IMR-90 (cell line): ENCODE measurements around the gene ZC3H14. TPM values are rescaled to one million over a fixed set of nuclear protein-coding genes. Genes with fewer than 3 reads are reported as not detected.

ENCODE experiments used
- ATAC-seq: fragments of 200-7000 bp; cut with Tn5 transposase; 2 replicates; pipeline ENCODE4 v1.9.1; 2020; ENCODE audit warnings: low read depth, mild to moderate bottlenecking, moderate library complexity
- BruUV-seq: library from RNA; stranded (reverse); fragments of 400-500 nt; replicated peaks from 2 replicates; lab custom pipeline; 2021; lab: Mats Ljungman, UMichigan
- CTCF ChIA-PET: fragments of 300-600 bp; formaldehyde crosslinking; extraction: SDS; loops from one replicate; lab custom pipeline; 2021; ENCODE audit warnings: antibody characterized with exemption; lab: Yijun Ruan, JAX
- POLR2A ChIA-PET: fragments of 300-600 bp; sonication (Branson Sonifier 250); formaldehyde crosslinking; loops from one replicate; lab custom pipeline; 2022; ENCODE audit warnings: antibody characterized with exemption; ENCODE audit not compliant: unreplicated experiment; lab: Charles Lee
- DNase-seq: peaks from one replicate; pipeline ENCODE4 v3.0.0; 2013
- H2AFZ ChIP-seq: replicated peaks from 2 replicates; pipeline ENCODE3; 2013; ENCODE audit warnings: low read length, mild to moderate bottlenecking; ENCODE audit not compliant: poor library complexity
- H2AK5ac ChIP-seq: 2 replicates; pipeline ENCODE4 v1.6.1; 2013; ENCODE audit warnings: low read depth, low read length, inconsistent platforms
- H2AK9ac ChIP-seq: replicated peaks from 2 replicates; pipeline ENCODE3; 2013; ENCODE audit warnings: mild to moderate bottlenecking, low read depth, low read length, moderate library complexity; ENCODE audit not compliant: poor library complexity
- H2BK120ac ChIP-seq: 2 replicates; pipeline ENCODE4 v1.6.1; 2013; ENCODE audit warnings: low read depth, low read length, inconsistent platforms
- H2BK15ac ChIP-seq: 3 replicates; pipeline ENCODE4 v1.6.1; 2013; ENCODE audit warnings: low read depth, low read length, inconsistent platforms
- H2BK20ac ChIP-seq: 2 replicates; pipeline ENCODE4 v1.6.1; 2013; ENCODE audit warnings: low read depth, mild to moderate bottlenecking, inconsistent platforms, low read length, moderate library complexity
- H2BK5ac ChIP-seq: 2 replicates; pipeline ENCODE4 v1.6.1; 2013; ENCODE audit warnings: mild to moderate bottlenecking, low read depth, low read length, inconsistent platforms; ENCODE audit not compliant: poor library complexity, severe bottlenecking
- H3K14ac ChIP-seq: replicated peaks from 2 replicates; pipeline ENCODE4 v1.6.1; 2013; ENCODE audit warnings: low read depth, low read length, inconsistent platforms
- H3K18ac ChIP-seq: 2 replicates; pipeline ENCODE4 v1.6.1; 2013; ENCODE audit warnings: low read depth, low read length, control low read depth
- H3K23ac ChIP-seq: 2 replicates; pipeline ENCODE4 v1.6.1; 2013; ENCODE audit warnings: low read depth, low read length, inconsistent platforms
- H3K27ac ChIP-seq: 2 replicates; pipeline ENCODE4 v1.5.1; 2013; ENCODE audit warnings: mild to moderate bottlenecking, control low read depth, low read length; ENCODE audit not compliant: insufficient read depth
- H3K27me3 ChIP-seq: 2 replicates; pipeline ENCODE4 v1.6.1; 2013; ENCODE audit warnings: low read length; ENCODE audit not compliant: control insufficient read depth, insufficient read depth
- H3K36me3 ChIP-seq: 2 replicates; pipeline ENCODE4 v1.6.1; 2013; ENCODE audit warnings: low read length, mixed read lengths; ENCODE audit not compliant: control insufficient read depth, insufficient read depth
- H3K4ac ChIP-seq: 2 replicates; pipeline ENCODE4 v1.6.1; 2013; ENCODE audit warnings: low read depth, low read length, inconsistent platforms
- H3K4me1 ChIP-seq: 2 replicates; pipeline ENCODE4 v1.6.1; 2013; ENCODE audit warnings: low read length, mixed read lengths; ENCODE audit not compliant: control insufficient read depth, insufficient read depth
- H3K4me2 ChIP-seq: 2 replicates; pipeline ENCODE4 v1.6.1; 2013; ENCODE audit warnings: low read depth, mild to moderate bottlenecking, control low read depth, low read length, moderate library complexity
- H3K4me3 ChIP-seq: 2 replicates; pipeline ENCODE4 v1.5.1; 2013; ENCODE audit warnings: low read depth, mild to moderate bottlenecking, control low read depth, low read length, moderate library complexity; ENCODE audit not compliant: insufficient read depth
- H3K56ac ChIP-seq: 2 replicates; pipeline ENCODE4 v1.6.1; 2013; ENCODE audit warnings: low read length, inconsistent platforms; ENCODE audit not compliant: insufficient read depth; ENCODE audit errors: extremely low read depth
- H3K79me1 ChIP-seq, 2 experiments: 2 replicates each; pipeline ENCODE4 v1.6.1; 2013; ENCODE audit warnings: low read length in 2 of 2, inconsistent platforms in 1 of 2, low read depth in 1 of 2
- H3K9ac ChIP-seq: 2 replicates; pipeline ENCODE4 v1.6.1; 2013; ENCODE audit warnings: low read depth, low read length, control low read depth
- H3K9me1 ChIP-seq: 2 replicates; pipeline ENCODE4 v1.6.1; 2013; ENCODE audit warnings: low read length, inconsistent platforms; ENCODE audit not compliant: insufficient read depth
- H3K9me3 ChIP-seq: 2 replicates; pipeline ENCODE4 v1.6.1; 2013; ENCODE audit warnings: low read length; ENCODE audit not compliant: control insufficient read depth, insufficient read depth
- H4K20me1 ChIP-seq: 2 replicates; pipeline ENCODE4 v1.6.1; 2013; ENCODE audit warnings: low read length, inconsistent platforms; ENCODE audit not compliant: insufficient read depth
- H4K5ac ChIP-seq: 2 replicates; pipeline ENCODE4 v1.6.1; 2013; ENCODE audit warnings: mild to moderate bottlenecking, low read depth, low read length, control low read depth
- H4K8ac ChIP-seq, 2 experiments: 2 replicates each; pipeline ENCODE4 v1.6.1; 2013; ENCODE audit warnings: low read depth in 2 of 2, low read length in 2 of 2, control low read depth in 1 of 2, inconsistent platforms in 1 of 2
- H4K91ac ChIP-seq: 2 replicates; pipeline ENCODE4 v1.6.1; 2013; ENCODE audit warnings: low read depth, low read length, inconsistent platforms; ENCODE audit not compliant: insufficient read depth
- BHLHE40 ChIP-seq: fragments of 150-350 bp; IDR thresholded peaks from 2 replicates; pipeline ENCODE4 v1.6.1; 2016; ENCODE audit warnings: mild to moderate bottlenecking, low read depth, low read length
- CEBPB ChIP-seq: IDR thresholded peaks from 2 replicates; pipeline ENCODE4 v1.6.1; 2012; ENCODE audit warnings: low read depth, low read length, improper control_type of control experiment
- CHD1 ChIP-seq: IDR thresholded peaks from 2 replicates; pipeline ENCODE4 v1.6.1; 2012; ENCODE audit warnings: low read depth, low read length, improper control_type of control experiment
- CTCF ChIP-seq: conservative IDR thresholded peaks from 2 replicates; pipeline ENCODE4 v1.5.1; 2012; ENCODE audit warnings: mild to moderate bottlenecking, low read depth, low read length, improper control_type of control experiment
- FOS ChIP-seq: fragments of 150-350 bp; IDR thresholded peaks from 2 replicates; pipeline ENCODE4 v1.6.1; 2016; ENCODE audit warnings: low read depth, low read length
- MAFK ChIP-seq: IDR thresholded peaks from 2 replicates; pipeline ENCODE4 v1.6.1; 2012; ENCODE audit warnings: low read depth, low read length, improper control_type of control experiment
- MAZ ChIP-seq: IDR thresholded peaks from 2 replicates; pipeline ENCODE4 v1.6.1; 2012; ENCODE audit warnings: low read depth, mild to moderate bottlenecking, low read length, improper control_type of control experiment, moderate library complexity, borderline replicate concordance
- MXI1 ChIP-seq: IDR thresholded peaks from 2 replicates; pipeline ENCODE4 v1.6.1; 2012; ENCODE audit warnings: low read depth, mild to moderate bottlenecking, low read length, moderate library complexity, borderline replicate concordance
- NFE2L2 ChIP-seq: fragments of 150-350 bp; IDR thresholded peaks from 2 replicates; pipeline ENCODE4 v1.6.1; 2016; ENCODE audit warnings: low read depth, mild to moderate bottlenecking, low read length
- POLR2A ChIP-seq: IDR thresholded peaks from 2 replicates; pipeline ENCODE4 v1.6.1; 2012; ENCODE audit warnings: mild to moderate bottlenecking, low read depth, low read length
- RAD21 ChIP-seq: IDR thresholded peaks from 2 replicates; pipeline ENCODE4 v1.6.1; 2012; ENCODE audit warnings: low read length, improper control_type of control experiment
- RCOR1 ChIP-seq: IDR thresholded peaks from 2 replicates; pipeline ENCODE4 v1.6.1; 2012; ENCODE audit warnings: mild to moderate bottlenecking, low read length, improper control_type of control experiment; ENCODE audit not compliant: insufficient replicate concordance
- RFX5 ChIP-seq: IDR thresholded peaks from 2 replicates; pipeline ENCODE4 v1.8.0; 2012; ENCODE audit warnings: low read depth, mild to moderate bottlenecking, low read length, moderate library complexity
- SMC3 ChIP-seq: fragments of 150-350 bp; IDR thresholded peaks from 2 replicates; pipeline ENCODE4 v1.6.1; 2016; ENCODE audit warnings: low read depth, mild to moderate bottlenecking, antibody characterized with exemption, low read length, moderate library complexity
- USF2 ChIP-seq: fragments of 150-350 bp; IDR thresholded peaks from 2 replicates; pipeline ENCODE4 v1.6.1; 2017; ENCODE audit warnings: mild to moderate bottlenecking, antibody characterized with exemption, low read length, low read depth
- WGBS, 2 experiments: methylation state at CpG; one replicate each; pipeline versions ENCODE4 v1.1.5 to v1.1.7; 2013; ENCODE audit warnings: missing lambda C conversion rate in 2 of 2; ENCODE audit not compliant: insufficient read length in 1 of 2; ENCODE audit errors: extremely low coverage in 2 of 2; 5-methylcytosine and 5-hydroxymethylcytosine counted together
- dilution Hi-C: fragments of 300-500 bp; cut with HindIII; formaldehyde crosslinking; loops from one replicate; pipeline ENCODE4 v1.14.3; 2018; ENCODE audit warnings: low sequenced_read_pairs; ENCODE audit not compliant: unreplicated experiment
- in situ Hi-C: fragments of 300-500 bp; cut with MboI; formaldehyde crosslinking; loops from 3 replicates; pipeline ENCODE4 v1.14.3; 2019; ENCODE audit warnings: low sequenced_read_pairs, inconsistent platforms, mixed read lengths
- intact Hi-C: fragments of 100-400 bp; cut with micrococcal nuclease; formaldehyde crosslinking; loops from 2 replicates; pipeline ENCODE4 v1.10.0; 2022
- polyA plus RNA-seq, 3 experiments: library from polyadenylated mRNA; depleted of rRNA; stranded (reverse); fragments of >200 nt; gene quantifications; 2 replicates each; pipeline ENCODE4 v1.2.3, GENCODE V29; 2012; ENCODE audit warnings: low replicate concordance in 1 of 3
- total RNA-seq: library from RNA; depleted of rRNA; stranded (reverse); fragments of >200 nt; gene quantifications from 2 replicates; pipeline ENCODE4 v1.2.3, GENCODE V29; 2012
- TF ChIP-seq, protein P1 (sequence below): fragments of 150-350 bp; IDR thresholded peaks from 2 replicates; pipeline ENCODE4 v1.6.1; 2016; ENCODE audit warnings: low read depth, mild to moderate bottlenecking, low read length, moderate library complexity, borderline replicate concordance

ZC3H14 gene
- total and polyA plus RNA-seq, 2 of the 4 experiments (the other 2 are of a cell fraction) = 72.5 to 111 TPM

GRCh38 chr14:88605594-88605993 lies 42.8 kb downstream of the ZC3H14 start:
- Histone ChIP-seq H4K8ac (no peak overlapping the region), H3K9me1 (peaks cover 13% of the 10 kb centered on the region), H3K4me1 (no peaks in the 10 kb centered on the region), H2BK120ac (no peak overlapping the region), H2BK5ac (no peak overlapping the region), H3K4me3 (no peak overlapping the region), H3K9me3 (no peaks in the 10 kb centered on the region), H3K27me3 (no peaks in the 10 kb centered on the region), H3K36me3 (peaks cover 54% of the 10 kb centered on the region), H2AK9ac (no peak overlapping the region), H3K23ac (no peak overlapping the region), H3K18ac (no peak overlapping the region), H2AK5ac (no peak overlapping the region), H2AFZ (no peak overlapping the region), H3K27ac (no peak overlapping the region), H3K56ac (no peak overlapping the region), H4K91ac (no peak overlapping the region), H3K4me2 (no peak overlapping the region), H2BK15ac (no peak overlapping the region), H4K5ac (no peak overlapping the region), H4K20me1 (peaks cover 17% of the 10 kb centered on the region), H3K79me1 (peaks cover 24 to 45% of the 10 kb centered on the region in 2 experiments), H3K9ac (no peak overlapping the region), H3K4ac (no peak overlapping the region), H3K14ac (no peak overlapping the region), H2BK20ac (no peak overlapping the region)
- DNase-seq (no peak), ATAC-seq (no peak; the same call in 1 of the 2 replicates)
- in situ Hi-C loops = no loop called here
- BruUV-seq = no TSS peak
- no CpG with 5 or more reads among the region's 2 CpGs for WGBS, 2 experiments
- CTCF ChIA-PET = no interaction called here
- POLR2A ChIA-PET = no interaction called here
- TF ChIP-seq RFX5 (no peak), RAD21 (no peak), USF2 (no peak), CEBPB (no peak), MAZ (no peak), NFE2L2 (no peak), CTCF (no peak), MXI1 (no peak), CHD1 (no peak), RCOR1 (no peak), POLR2A (no peak), BHLHE40 (no peak), FOS (no peak), MAFK (no peak), SMC3 (no peak)
- TF ChIP-seq, protein P1, sequence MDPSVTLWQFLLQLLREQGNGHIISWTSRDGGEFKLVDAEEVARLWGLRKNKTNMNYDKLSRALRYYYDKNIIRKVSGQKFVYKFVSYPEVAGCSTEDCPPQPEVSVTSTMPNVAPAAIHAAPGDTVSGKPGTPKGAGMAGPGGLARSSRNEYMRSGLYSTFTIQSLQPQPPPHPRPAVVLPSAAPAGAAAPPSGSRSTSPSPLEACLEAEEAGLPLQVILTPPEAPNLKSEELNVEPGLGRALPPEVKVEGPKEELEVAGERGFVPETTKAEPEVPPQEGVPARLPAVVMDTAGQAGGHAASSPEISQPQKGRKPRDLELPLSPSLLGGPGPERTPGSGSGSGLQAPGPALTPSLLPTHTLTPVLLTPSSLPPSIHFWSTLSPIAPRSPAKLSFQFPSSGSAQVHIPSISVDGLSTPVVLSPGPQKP = no peak
- dilution Hi-C loops = no loop called here
- intact Hi-C loops = no loop called here
